Dendritic cell treated with granulocyte-macrophage colony-stimulating factor and Interleukin-4, amounts not matched to agents 40 ng/mL and 50 ng/mL, for 4 days (primary cell): ENCODE measurements around the gene PMPCA.

ENCODE experiments used
- H3K27ac Mint-ChIP-seq: one replicate; pipeline ENCODE4 v1.8.0; 2022; ENCODE audit warnings: mild to moderate bottlenecking, mixed read lengths
- H3K27me3 Mint-ChIP-seq: one replicate; pipeline ENCODE4 v1.8.0; 2022; ENCODE audit warnings: mild to moderate bottlenecking, mixed read lengths
- H3K36me3 Mint-ChIP-seq: one replicate; pipeline ENCODE4 v1.8.0; 2022; ENCODE audit warnings: low read depth, mixed read lengths
- H3K4me1 Mint-ChIP-seq: one replicate; pipeline ENCODE4 v1.8.0; 2022; ENCODE audit warnings: low read depth, mixed read lengths
- H3K4me3 Mint-ChIP-seq: one replicate; pipeline ENCODE4 v1.8.0; 2022; ENCODE audit warnings: mild to moderate bottlenecking, moderate library complexity, mixed read lengths
- H3K9me3 Mint-ChIP-seq: one replicate; pipeline ENCODE4 v1.8.0; 2022; ENCODE audit warnings: mixed read lengths
- intact Hi-C: fragments of 100-400 bp; cut with micrococcal nuclease; formaldehyde crosslinking; loops from one replicate; pipeline ENCODE4 v1.15.0; 2022

The PMPCA gene

DNA sequence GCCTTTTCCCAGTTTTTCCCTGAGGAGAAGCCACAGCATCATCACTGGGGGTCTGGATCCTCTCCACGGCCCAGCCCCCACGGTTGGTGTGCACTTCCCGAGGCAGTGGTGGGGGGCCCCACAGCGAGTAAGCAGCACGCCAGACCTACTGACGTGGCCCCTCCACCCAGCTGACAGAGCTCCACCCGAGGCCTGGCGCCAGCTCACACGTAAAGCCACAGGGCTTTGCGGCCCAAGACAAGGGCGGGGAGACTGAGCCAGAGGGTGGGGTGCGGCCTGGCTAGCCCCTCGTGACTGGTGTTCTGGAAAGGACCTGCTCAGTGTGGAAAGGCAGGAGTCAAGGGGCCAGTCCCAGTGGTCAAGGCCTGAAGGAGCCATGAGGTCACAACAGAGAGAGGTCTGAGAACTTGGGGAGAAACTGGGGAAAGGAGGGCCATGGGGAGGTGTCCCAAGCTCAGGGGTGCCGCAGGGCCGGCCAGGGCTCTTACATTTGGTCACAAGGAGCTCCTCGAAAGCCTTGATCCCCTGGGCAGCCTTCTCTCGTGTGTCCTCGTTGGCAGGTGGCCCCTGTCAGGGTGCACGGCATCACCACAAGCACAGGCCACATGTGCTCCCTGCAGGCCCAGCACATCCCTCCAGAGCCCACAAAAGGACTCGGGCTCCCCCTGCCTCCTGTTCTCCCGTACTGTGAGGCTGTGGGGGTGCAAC is 16.0 kb upstream of the PMPCA start:
- H3K4me1 Mint-ChIP-seq = peaks cover 19% of the 10 kb centered on the region
- H3K27me3 Mint-ChIP-seq = no peaks in the 10 kb centered on the region
- no peaks in the 10 kb centered on the region for H3K9me3 Mint-ChIP-seq
- intact Hi-C loops = no loop called here
- H3K36me3 Mint-ChIP-seq = peaks cover 95% of the 10 kb centered on the region
- H3K27ac Mint-ChIP-seq = no peak overlapping the region
- no peak overlapping the region for H3K4me3 Mint-ChIP-seq

GRCh38 chr9:136395020-136395340 is 15.5 kb upstream of the PMPCA start:
- Mint-ChIP-seq H3K4me1 (peaks cover 15% of the 10 kb centered on the region), H3K27me3 (no peaks in the 10 kb centered on the region), H3K27ac (no peak overlapping the region), H3K4me3 (no peak overlapping the region), H3K36me3 (peaks cover 89% of the 10 kb centered on the region), H3K9me3 (no peaks in the 10 kb centered on the region)
- intact Hi-C loops = no loop called here

DNA sequence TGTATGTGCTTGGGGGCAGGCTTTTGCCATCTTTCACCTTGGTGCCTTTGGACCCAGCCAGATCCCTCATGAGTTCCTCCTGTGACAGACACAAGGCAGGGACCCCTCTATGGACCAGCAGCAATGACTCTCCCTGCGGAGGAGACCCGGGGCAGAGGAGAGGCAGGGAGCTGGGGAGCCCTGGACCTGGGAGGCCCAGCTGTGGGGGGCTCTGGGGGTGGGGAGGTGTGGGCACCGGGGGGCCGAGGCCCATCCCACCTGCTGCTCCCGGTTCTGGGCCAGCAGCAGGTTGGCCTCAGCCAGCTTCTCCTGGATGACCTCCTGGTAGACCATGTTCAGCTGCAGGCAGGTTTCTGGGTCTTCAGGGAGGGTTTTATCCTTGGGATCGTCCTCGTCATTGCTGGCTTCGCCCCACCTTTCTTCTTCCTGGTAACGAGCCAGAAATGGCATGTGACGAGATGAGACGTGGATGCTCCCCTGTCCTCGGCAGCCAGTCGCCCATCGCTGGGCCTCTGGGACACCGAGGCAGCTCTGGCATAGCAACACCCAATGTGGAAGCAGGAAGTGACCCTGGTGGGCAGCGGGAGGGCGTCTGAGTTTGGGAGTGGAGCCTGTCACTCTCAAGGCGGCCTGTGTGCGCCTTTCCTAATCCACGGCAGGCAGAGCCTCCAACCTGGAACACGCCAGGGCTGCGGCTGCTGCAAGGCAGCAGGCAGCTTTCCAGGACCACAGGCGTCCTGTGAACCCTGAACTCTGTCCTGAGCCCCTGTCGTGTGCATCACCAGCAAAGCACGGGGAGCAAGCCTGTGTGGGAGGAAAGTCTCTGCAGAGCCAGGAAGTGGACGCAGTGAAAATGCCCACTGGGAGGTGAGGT is 14.9 kb upstream of the PMPCA start:
- Mint-ChIP-seq H3K4me3 (no peak overlapping the region), H3K4me1 (peaks cover 18% of the 10 kb centered on the region), H3K36me3 (peaks cover 83% of the 10 kb centered on the region), H3K27ac (no peak overlapping the region), H3K9me3 (no peaks in the 10 kb centered on the region), H3K27me3 (no peaks in the 10 kb centered on the region)
- intact Hi-C loops = no loop called here

DNA sequence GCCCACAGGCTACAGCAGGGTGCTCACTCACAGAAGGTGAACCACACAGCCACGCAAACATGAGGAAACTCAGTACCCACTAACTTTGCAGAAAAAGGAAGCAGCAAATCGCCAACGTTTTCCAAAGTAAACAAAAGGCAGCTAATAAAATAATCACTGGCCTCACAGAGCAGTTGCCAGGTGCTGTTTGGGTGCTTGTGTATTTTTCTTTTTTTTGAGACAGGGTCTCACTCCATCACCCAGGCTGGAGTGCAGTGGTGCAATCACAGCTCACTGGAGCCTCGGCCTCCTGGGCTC is 14.3 kb upstream of the PMPCA start:
- H3K27ac Mint-ChIP-seq = no peak overlapping the region
- H3K4me3 Mint-ChIP-seq = no peak overlapping the region
- peaks cover 79% of the 10 kb centered on the region for H3K36me3 Mint-ChIP-seq
- H3K27me3 Mint-ChIP-seq = no peaks in the 10 kb centered on the region
- no peaks in the 10 kb centered on the region for H3K9me3 Mint-ChIP-seq
- intact Hi-C loops = no loop called here
- H3K4me1 Mint-ChIP-seq = peaks cover 20% of the 10 kb centered on the region

- H3K27me3 Mint-ChIP-seq = no peaks in the 10 kb centered on the region
- no peaks in the 10 kb centered on the region for H3K9me3 Mint-ChIP-seq
Measured at GRCh38 chr9:136397643-136398042, 12.8 kb upstream of the PMPCA start.

DNA sequence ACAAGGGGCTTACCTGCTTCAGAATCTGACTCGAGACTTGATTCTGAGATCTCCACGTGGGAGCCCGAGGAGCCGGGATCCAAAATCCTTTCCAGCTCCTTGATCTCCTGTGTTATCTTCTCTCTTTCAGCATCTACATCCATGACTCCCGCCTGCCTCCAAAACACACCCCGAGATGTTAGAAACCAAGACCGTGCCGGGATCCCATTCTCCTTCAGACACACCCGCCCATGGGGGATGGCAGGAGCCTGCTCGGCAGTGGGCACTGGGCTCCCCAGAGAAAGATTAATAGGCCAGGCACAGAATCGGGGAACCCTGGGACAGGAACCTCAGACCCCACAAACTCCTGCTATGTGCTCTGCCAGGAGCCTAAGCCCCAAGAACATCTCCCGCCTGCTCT is 12.2 kb upstream of the PMPCA start:
- H3K9me3 Mint-ChIP-seq = no peaks in the 10 kb centered on the region
- H3K4me1 Mint-ChIP-seq = peaks cover 20% of the 10 kb centered on the region
- peak overlapping the region; percentile 62 for H3K27ac Mint-ChIP-seq
- H3K36me3 Mint-ChIP-seq = peaks cover 79% of the 10 kb centered on the region
- H3K27me3 Mint-ChIP-seq = no peaks in the 10 kb centered on the region
- intact Hi-C loops = no loop called here
- H3K4me3 Mint-ChIP-seq = no peak overlapping the region

More at GRCh38 chr9:136397643-136398042, 12.8 kb upstream of the PMPCA start:
- H3K4me3 Mint-ChIP-seq = no peak overlapping the region
- peaks cover 20% of the 10 kb centered on the region for H3K4me1 Mint-ChIP-seq
- H3K27ac Mint-ChIP-seq = no peak overlapping the region
- intact Hi-C loops = no loop called here
- H3K36me3 Mint-ChIP-seq = peaks cover 79% of the 10 kb centered on the region

DNA sequence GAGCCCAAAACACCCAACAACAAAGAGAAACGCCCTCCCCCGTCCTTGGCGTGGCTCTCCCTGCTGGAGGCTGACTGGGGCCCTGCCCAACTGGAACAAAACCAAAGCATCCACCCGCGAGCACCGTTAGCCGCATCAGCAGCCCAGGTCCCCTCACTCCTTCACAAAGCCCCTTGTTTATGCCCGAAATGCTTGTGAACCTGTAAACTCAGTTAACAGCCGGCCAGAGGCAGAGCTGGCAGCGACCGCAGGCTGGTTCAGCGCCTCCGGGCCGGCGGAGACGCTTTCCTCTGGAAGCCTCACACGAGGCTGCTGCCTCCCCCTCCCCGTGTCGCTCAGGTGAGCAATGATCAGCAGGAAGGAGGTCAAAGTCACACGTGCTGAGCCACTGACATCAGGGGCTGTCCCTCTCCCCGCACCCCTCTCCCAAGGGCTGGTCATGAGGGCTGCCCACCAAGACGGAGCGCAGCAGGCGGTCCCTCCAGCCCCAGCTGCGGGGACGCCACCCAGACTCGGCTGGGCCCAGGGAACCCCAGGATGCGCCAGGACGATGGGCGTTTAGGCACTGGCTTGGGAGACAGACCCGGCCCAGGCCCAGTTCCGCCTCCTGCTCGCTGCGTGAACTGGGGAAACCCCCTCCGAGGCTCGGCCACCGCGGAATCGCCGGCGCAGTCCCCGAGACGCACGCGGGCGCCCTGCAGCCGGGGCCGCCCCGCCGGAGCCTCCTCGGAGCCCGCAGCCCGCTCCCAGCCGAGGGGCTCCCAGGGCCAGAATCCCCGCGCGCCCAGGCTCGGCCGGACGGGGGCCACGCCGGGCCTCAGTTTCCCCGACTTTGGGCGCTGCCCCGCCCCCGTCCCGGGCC is 11.1 kb upstream of the PMPCA start:
- Mint-ChIP-seq H3K4me1 (peaks cover 28% of the 10 kb centered on the region), H3K27ac (peak overlapping the region; percentile 62), H3K4me3 (peak overlapping the region; percentile 86), H3K9me3 (no peaks in the 10 kb centered on the region), H3K36me3 (peaks cover 79% of the 10 kb centered on the region), H3K27me3 (no peaks in the 10 kb centered on the region)
- intact Hi-C loops = loop anchor here (2.0 to 10.0 kb wide), 3 partner anchors 35 to 85 kb away; partner anchors contain the start of gene SEC16A

- peak within 1 kb of the TSS; percentile 62 for H3K27ac Mint-ChIP-seq
- no peaks in the 10 kb centered on the region for H3K9me3 Mint-ChIP-seq
- peaks cover 79% of the 10 kb centered on the region for H3K36me3 Mint-ChIP-seq
- H3K4me1 Mint-ChIP-seq = peaks cover 34% of the 10 kb centered on the region
- intact Hi-C loops = loop anchor here (2.0 to 10.0 kb wide), 3 partner anchors 35 to 85 kb away; partner anchors contain the start of gene SEC16A
- H3K27me3 Mint-ChIP-seq = no peaks in the 10 kb centered on the region
- H3K4me3 Mint-ChIP-seq = peak within 1 kb of the TSS; percentile 86
Measured at GRCh38 chr9:136400038-136400834, 10.2 kb upstream of the PMPCA start, which contains the start of gene SNAPC4. SNAPC4 (minus strand) TSS chr9:136400170; CDS start chr9:136398428, 1,742 bp downstream.

DNA sequence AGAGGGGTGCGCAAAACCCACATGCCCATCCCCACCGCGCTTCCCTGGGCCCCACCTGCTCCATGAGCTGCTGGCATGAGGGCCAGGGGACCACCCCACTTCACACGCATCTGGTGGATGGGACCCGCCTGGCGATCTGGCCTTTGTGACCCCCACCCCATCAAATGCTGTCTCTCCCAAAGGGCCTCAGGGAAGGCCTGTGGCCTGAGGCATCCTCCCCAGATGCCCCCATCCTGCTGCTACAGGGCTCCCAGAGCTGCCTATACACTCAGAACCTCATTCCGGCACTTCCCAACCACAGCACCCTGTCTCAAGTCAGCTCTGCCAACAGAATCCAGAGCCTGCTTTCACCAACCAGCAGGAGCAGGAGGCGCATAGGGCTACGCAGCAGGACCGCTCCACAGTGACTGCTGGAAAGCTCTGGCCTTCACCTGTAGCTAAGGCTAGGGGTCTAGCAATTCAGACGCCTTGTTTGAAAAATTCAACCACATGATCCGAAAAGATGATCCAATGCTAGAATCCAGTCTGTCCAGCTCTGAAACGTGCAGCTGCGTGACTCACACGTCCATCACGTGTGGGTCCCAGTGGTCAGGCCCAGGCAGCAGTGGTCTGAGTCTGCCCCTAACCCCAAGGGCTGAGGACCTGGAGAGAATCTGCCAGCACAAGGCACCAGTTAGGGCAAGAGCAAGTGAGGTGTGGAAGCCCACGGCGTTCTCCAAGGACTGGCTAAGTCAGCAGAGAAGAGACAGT is 9.1 kb upstream of the PMPCA start:
- no peak overlapping the region for H3K4me3 Mint-ChIP-seq
- intact Hi-C loops = loop anchor here (2.0 to 10.0 kb wide), 3 partner anchors 37 to 83 kb away; partner anchors contain the start of gene SEC16A
- peaks cover 34% of the 10 kb centered on the region for H3K4me1 Mint-ChIP-seq
- H3K27me3 Mint-ChIP-seq = no peaks in the 10 kb centered on the region
- peaks cover 79% of the 10 kb centered on the region for H3K36me3 Mint-ChIP-seq
- H3K27ac Mint-ChIP-seq = no peak overlapping the region
- no peaks in the 10 kb centered on the region for H3K9me3 Mint-ChIP-seq

DNA sequence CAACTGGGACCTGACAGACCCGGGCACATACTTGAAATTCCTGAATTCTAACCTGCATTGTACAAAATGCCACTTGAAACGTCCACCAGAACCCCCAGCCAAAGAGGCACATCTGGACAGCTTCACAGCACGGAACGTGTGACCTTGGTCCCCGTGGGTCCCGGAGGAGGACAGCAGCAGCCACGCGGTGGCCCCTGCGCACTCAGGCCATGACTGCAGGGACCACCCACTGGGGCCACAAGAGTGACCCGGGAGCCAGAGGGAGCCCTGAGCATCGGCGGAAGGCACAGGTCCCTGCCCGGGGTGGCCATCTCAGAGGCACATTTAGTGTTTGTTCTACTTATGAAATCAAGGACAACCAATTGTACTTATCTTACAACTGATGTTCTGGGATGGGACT is 8.4 kb upstream of the PMPCA start:
- Mint-ChIP-seq H3K36me3 (peaks cover 79% of the 10 kb centered on the region), H3K27ac (no peak overlapping the region), H3K27me3 (no peaks in the 10 kb centered on the region), H3K4me1 (peaks cover 34% of the 10 kb centered on the region), H3K9me3 (no peaks in the 10 kb centered on the region), H3K4me3 (no peak overlapping the region)
- intact Hi-C loops = loop anchor here (10.0 kb wide), 1 partner anchor 83 kb away; the partner anchor contains the start of gene SEC16A

DNA sequence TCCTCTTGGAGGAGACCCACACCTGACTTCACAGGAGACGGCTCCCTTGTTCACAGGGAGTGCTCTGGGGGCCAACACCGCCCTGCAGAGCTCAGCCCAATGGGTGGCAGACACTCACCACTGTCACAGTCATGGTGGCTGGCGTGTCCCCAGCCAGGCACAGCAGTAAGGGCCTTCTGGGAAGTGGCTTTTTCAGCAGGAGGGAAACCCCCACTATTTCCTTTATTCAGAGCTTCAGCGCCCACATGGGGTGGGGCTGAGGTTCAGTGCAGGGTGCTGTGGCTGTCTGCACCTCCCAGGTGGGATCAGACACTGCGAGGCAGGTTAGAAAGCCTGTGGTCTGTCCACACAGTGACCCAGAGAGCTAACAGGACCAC is 6.9 kb upstream of the PMPCA start:
- Mint-ChIP-seq H3K9me3 (no peaks in the 10 kb centered on the region), H3K4me3 (no peak overlapping the region), H3K27me3 (no peaks in the 10 kb centered on the region), H3K4me1 (peaks cover 37% of the 10 kb centered on the region), H3K27ac (no peak overlapping the region), H3K36me3 (peaks cover 79% of the 10 kb centered on the region)
- intact Hi-C loops = loop anchor here (10.0 kb wide), 1 partner anchor 81 kb away; the partner anchor contains the start of gene SEC16A

GRCh38 chr9:136403915-136404800 is 6.3 kb upstream of the PMPCA start:
- Mint-ChIP-seq H3K27ac (no peak overlapping the region), H3K36me3 (peaks cover 81% of the 10 kb centered on the region), H3K4me1 (peaks cover 37% of the 10 kb centered on the region), H3K27me3 (no peaks in the 10 kb centered on the region), H3K4me3 (no peak overlapping the region), H3K9me3 (no peaks in the 10 kb centered on the region)
- intact Hi-C loops = loop anchor here (10.0 kb wide), 1 partner anchor 81 kb away; the partner anchor contains the start of gene SEC16A
